ENCODE data around the gene BABAM2.
"Not testable (repeated sequence)": the region's sequence is repeated elsewhere in the genome, so short reads cannot be mapped to it uniquely, and the experiment has no call there.

Gene BABAM2

DNA sequence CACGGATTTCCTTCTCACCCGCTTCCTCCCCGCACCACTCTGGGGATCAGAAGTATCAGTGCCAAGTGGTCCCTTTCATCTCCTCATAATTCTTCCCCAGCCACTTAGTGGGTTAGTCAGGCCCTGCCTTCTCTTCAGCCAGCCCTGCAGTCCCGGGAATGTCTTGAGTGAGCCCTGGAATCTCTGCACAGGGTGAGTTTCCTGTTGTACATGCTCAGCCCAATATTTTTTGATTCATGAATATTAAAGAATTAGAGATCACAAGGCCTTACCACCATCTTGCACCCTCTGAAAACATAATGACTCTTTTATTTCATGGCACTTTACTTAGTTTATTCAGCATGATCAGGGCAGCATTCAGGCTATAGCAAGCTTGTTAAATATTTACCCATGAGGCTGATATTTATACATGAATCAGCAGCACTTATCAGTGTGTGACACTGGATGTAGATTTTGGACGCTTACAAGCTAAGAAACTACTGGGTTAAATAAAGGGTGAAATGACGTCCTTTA is 342.7 kb downstream of the BABAM2 start:
- DNase-seq (ENCODE audit: low spot score): peak; percentile 79
- FAIRE-seq: peak; percentile 93

DNA sequence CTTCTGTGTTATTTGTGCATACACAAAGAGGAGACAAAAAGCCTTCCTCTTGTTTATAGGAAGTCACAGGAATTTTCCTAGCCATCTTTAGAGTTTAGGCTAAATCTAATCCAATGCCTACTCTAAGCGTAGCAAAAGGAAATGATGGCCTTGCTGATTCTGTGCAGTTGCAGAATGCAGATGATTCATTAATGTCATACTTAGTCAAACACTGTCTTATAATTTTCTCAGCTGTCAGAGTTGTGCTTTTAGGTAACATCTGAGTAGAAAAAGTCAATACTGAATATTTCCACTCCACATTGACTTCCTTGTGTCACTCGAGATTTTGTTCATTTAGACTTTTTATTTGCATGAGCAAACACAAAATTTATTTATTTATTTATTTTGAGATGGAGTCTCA is 344.3 kb downstream of the BABAM2 start:
- FAIRE-seq (peak; percentile 65), DNase-seq (ENCODE audit: low spot score) (peak; percentile 20)

DNA sequence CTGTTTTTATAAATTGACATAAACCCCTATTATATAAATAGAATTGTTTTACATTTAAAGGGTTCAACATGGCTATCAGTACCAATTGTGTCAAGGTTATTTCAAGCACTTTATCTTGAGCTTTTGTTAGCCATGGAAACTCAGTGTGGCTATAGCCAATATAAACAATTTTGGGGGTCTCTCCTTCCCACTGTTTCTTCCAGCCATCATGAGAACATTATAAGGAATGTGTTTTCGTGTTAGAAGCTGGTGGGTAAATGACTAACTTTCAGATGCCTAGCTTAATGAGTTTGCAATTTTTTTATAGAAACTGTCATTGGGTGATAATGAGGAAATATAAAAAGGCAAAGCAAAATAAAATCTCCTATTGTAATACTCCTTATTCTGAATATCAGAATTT is 348.7 kb downstream of the BABAM2 start:
- FAIRE-seq (no peak), DNase-seq (ENCODE audit: low spot score) (no peak)

DNA sequence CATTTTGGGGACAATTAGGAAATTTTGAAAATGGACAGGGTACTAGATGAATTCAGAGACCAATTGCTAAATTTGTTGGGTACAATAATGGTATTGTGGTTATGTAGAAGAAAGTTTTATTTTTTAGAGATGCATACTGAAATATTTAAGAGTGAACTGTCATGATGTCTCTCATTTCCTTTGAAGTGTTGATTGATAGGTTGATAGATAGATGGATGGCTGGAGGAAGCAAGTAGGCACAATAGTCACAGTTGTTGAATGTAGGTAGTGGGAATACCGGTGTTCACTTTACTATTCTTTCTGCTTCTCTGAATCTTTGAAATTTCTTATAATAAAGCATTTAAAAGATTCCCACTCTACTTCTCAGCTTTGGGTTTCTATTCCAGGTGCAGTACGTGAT is 350.4 kb downstream of the BABAM2 start:
- DNase-seq (ENCODE audit: low spot score) (no peak), FAIRE-seq (no peak)

DNA sequence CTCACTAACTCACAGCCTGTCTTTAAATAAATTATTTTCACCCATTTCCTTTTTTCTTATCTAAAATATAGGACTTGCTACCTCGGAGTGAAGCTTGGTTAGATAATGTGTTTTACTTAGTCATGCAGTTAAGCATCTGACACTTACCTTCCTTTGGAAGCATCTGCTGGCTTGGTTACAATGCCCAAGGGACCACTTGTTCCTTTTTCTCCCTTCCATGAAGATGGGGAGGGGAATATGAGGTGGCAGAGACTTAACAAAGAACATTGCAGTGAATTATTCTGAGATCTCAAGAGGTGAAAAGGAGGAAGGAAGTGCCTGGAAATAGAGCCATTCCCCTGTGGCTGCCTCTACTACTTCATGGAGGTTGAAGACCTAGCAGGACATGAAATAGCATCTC is 356.8 kb downstream of the BABAM2 start:
- FAIRE-seq: no peak
- no peak for DNase-seq (ENCODE audit: low spot score)

DNA sequence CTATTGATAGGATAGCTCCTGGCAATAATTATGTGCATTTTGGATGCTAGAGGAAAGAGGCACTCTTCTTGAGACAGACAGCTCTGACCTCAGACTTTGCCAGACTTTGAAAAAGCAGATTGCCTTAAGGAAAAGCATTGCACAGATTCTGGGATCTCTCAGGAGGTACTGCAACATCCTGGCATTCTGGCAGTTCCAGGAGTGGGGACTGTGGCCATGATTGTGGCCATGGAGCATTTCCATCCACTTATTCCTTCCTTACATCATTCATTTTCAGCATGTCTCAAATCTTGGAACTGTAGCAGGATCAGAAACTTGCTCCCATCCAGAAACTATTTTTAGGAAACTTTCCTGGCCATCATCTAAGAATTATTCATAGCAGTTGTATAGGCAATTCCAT is 357.2 kb downstream of the BABAM2 start:
- FAIRE-seq: no peak
- no peak for DNase-seq (ENCODE audit: low spot score)

- FAIRE-seq (no peak), DNase-seq (ENCODE audit: low spot score) (no peak)
Measured at GRCh38 chr2:28248511-28248910, 358.0 kb downstream of the BABAM2 start.

DNA sequence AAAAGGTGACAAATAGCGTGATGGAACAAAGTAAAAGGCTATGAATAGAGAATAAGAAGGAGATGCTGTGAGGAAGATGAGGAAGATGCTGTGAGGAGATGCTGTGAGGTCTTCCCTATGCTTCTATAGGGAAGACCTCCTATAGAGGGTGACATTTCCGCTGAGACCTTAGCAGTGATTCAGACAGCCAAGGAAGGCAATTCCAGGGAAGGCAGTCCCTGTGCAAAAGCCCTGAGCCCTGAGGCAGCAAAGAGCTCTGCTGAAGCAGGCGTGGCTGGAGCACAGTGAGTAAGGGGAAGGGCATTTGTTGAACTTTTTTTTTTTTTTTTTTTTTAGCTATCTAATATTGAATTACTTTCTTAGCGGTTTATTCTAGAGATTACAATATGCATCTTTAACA is 359.5 kb downstream of the BABAM2 start:
- DNase-seq (ENCODE audit: low spot score) (peak; percentile 39), FAIRE-seq (no peak)

- DNase-seq (ENCODE audit: low spot score) (no peak), FAIRE-seq (no peak)
Measured at GRCh38 chr2:28251337-28251736, 360.8 kb downstream of the BABAM2 start.

DNA sequence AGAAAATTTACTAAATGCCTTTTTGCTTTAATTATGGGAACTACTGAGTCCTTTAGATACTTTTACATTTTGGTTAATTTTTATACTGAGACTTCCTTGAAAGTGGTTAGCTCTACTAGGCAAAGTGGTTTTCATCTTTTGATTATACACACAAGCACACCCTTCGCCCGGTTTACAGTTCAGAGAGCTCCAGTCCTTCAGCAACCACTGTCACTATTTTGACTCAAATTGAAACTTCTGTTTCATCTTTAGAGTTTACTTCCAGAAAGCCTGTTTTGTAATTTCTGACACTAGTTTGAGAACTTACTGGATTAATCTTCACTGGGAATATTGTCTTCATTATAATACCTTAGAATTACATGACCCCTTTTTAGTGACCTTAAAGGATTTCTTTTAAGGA is 361.8 kb downstream of the BABAM2 start:
- DNase-seq (ENCODE audit: low spot score): no peak
- FAIRE-seq: peak; percentile 51

- FAIRE-seq: no peak
- no peak for DNase-seq (ENCODE audit: low spot score)
Measured at GRCh38 chr2:28253543-28253942, 363.0 kb downstream of the BABAM2 start.

DNA sequence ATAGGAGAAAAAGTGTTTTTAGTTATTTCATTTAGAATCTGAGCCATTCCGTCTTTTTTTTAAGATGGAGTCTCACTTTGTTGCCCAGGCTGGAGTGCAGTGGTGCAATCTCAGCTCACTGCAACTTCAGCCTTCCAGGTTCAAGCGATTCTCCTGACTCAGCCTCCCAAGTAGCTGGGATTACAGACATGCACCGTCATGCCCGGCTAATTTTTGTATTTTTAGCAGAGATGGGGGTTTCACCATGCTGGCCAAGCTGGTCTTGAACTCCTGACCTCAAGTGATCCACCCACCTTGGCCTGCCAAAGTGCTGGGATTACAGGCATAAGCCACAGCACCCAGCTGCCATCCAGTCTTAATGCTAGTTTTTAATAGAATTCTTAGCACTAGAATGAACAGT is 364.7 kb downstream of the BABAM2 start:
- not testable (repeated sequence) for DNase-seq (ENCODE audit: low spot score); FAIRE-seq

DNA sequence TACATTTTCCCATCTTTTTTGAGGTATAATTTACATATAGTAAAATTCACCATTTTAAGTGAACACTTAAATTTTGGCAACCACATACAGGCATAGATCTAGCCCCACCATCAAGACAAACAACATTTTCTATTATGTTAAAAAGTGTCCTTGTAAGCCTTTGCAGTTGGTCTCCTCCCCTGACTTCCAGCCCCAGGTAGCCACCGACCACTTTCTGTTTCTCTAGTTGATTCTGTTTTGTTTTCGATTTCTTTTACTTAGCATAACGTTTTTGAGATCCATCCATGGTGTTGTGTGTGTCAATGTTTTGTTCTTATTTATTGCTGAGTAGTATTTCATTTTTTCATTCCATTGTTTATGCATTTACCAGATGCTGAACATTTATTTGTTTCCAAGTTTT is 366.7 kb downstream of the BABAM2 start:
- DNase-seq (ENCODE audit: low spot score): no peak
- no peak for FAIRE-seq

DNA sequence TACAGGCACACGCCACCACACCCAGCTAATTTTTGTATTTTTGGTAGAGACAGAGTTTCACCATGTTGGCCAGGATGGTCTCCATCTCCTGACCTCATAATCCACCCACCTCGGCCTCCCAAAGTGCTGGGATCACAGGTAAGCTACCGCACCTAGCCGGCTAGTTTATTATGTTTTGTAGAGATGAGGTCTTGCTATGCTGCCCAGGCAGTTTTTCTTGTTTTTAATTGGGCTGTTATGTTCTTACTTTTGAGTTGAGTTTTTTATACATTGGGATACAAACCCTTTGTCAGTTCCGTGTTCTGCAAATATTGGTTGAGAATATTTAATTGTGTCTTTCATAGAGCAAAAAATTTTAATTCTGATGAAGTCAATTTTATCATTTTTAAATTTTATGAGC is 368.7 kb downstream of the BABAM2 start:
- not testable (repeated sequence) for DNase-seq (ENCODE audit: low spot score); FAIRE-seq

DNA sequence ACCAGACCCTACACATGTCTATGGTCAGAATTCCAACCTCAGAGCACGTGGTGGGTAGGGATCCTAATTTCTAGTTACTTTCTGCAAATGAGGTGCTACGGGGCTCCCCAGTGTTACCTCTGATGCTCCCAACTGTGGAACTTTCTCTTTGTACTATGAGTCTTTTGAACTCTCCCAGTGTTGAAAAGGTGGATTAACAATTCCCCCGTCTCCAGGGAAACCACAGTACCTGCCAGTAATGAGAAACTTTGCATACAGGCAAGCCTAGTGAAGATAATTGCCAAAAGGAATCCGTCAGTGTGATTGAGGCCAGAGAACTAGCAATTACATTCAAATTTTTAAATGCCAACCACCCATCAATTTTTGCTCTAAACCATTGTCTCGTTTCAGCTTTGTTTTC is 373.2 kb downstream of the BABAM2 start:
- no peak for FAIRE-seq
- no peak for DNase-seq (ENCODE audit: low spot score)

- DNase-seq (ENCODE audit: low spot score): no peak
- no peak for FAIRE-seq
Measured at GRCh38 chr2:28267282-28267681, 376.8 kb downstream of the BABAM2 start.

GRCh38 chr2:28268386-28268785 is 377.9 kb downstream of the BABAM2 start:
- no peak for DNase-seq (ENCODE audit: low spot score)
- no peak for FAIRE-seq

- peak; percentile 81 for FAIRE-seq
- DNase-seq (ENCODE audit: low spot score): peak; percentile 74
Measured at GRCh38 chr2:28269019-28269784, 378.7 kb downstream of the BABAM2 start.

DNA sequence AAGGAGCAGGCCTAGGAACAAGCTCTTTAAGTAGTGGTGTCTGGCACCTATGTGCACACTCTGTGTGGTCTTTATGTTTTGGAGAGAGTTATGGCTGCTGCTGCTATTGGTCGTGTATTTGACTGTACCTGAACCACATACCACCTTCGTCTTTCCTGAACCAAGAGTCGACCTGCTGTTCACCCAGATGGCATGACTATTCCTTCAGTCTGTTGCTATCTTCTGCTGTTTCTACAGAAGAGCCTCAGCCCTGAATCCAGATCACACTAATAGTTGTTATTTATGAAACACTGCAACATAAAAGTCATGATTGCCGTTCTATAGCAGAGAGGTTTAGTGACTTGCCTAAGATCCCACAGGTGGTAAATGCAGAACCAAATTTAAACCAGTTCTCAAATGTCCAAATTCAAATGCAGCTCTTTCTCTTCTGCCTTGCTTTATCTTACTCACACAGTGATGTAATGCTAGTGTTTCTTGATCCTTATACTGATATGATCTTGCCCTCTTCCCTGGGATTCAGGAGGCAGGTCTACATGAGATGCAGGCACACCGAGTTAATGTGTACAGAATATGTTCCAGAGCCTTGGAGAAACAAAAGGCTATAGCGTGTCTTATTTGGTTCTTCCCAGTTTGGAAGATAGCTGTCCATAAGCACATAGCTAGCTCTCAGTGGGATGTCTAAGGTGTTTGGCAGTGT is 380.1 kb downstream of the BABAM2 start:
- DNase-seq (ENCODE audit: low spot score) (peak; percentile 67), FAIRE-seq (peak; percentile 52)

GRCh38 chr2:28271231-28271918 is 380.8 kb downstream of the BABAM2 start:
- DNase-seq (ENCODE audit: low spot score): no peak
- FAIRE-seq: no peak

DNA sequence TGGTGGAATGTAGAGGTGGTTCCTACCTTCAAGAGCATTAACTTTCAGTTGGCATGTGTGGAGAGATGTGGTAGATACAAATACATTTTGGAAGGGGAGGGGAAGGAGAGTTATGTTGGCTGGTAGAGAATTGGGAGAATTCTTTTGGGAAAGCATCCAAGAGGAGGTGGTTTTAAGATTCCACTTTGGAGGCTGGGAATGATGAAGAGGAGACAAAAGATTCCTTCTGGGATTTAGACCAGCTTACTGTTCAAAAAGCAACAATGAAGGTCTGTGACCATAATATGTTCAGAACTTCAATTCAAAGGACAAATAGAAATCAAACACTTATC is 381.4 kb downstream of the BABAM2 start:
- FAIRE-seq (no peak), DNase-seq (ENCODE audit: low spot score) (no peak)

- DNase-seq (ENCODE audit: low spot score) (peak; percentile 97), FAIRE-seq (peak; percentile 90)
Measured at GRCh38 chr2:28273751-28274150, 383.2 kb downstream of the BABAM2 start.

Measured in RCC 7860 (cell line).